ENCODE results near the gene SCUBE1. TPM values are rescaled to one million over a fixed set of nuclear protein-coding genes. Genes with fewer than 3 reads are reported as not detected.

The SCUBE1 gene
- total and polyA plus RNA-seq, 2 of the 8 experiments (the other 6 are each of a cell fraction or from before 2014, with no cell fraction given): 2.3 to 4.9 TPM

GRCh38 chr22:43209971-43210370 is 133.2 kb downstream of the SCUBE1 start (continued):
- no peak for TF ChIP-seq CHD7 (IDR thresholded peaks at IDR 0.05; ENCODE audit: insufficient replicate concordance, low read length)
- TF ChIP-seq E2F6 (IDR thresholded peaks at IDR 0.05): no peak
- no peak for TF ChIP-seq NANOG (IDR thresholded peaks at IDR 0.05; ENCODE audit: insufficient read depth, low read depth, low read length, poor library complexity, severe bottlenecking)
- TF ChIP-seq JUND (IDR thresholded peaks at IDR 0.05; ENCODE audit: low read length): no peak
- no peak for TF ChIP-seq BACH1 (IDR thresholded peaks at IDR 0.05; ENCODE audit: low read length)
- no peak for TF ChIP-seq SAP30 (IDR thresholded peaks at IDR 0.05; ENCODE audit: insufficient read depth, insufficient replicate concordance, low read length)
- TF ChIP-seq SIX5 (IDR thresholded peaks at IDR 0.05; ENCODE audit: low read depth, low read length): no peak
- TF ChIP-seq POLR2AphosphoS5 (IDR thresholded peaks at IDR 0.05; ENCODE audit: low read depth, low read length): no peak
- TF ChIP-seq RFX5 (IDR thresholded peaks at IDR 0.05; ENCODE audit: borderline replicate concordance, low read depth, low read length): no peak
- no peak for TF ChIP-seq RBBP5 (IDR thresholded peaks at IDR 0.05; ENCODE audit: borderline replicate concordance, low read depth, low read length)
- TF ChIP-seq CREB1 (IDR thresholded peaks at IDR 0.05): no peak
- TF ChIP-seq SP4 (IDR thresholded peaks at IDR 0.05; ENCODE audit: low read length): no peak
